K562 (cell line): ENCODE measurements around the gene LRRC27. TPM values are rescaled to one million over a fixed set of nuclear protein-coding genes. Genes with fewer than 3 reads are reported as not detected.
"Not testable (repeated sequence)": the region's sequence is repeated elsewhere in the genome, so short reads cannot be mapped to it uniquely, and the experiment has no call there.

Source experiments
- ATAC-seq: fragments of 200-7000 bp; cut with Tn5 transposase; 3 replicates; pipeline ENCODE4 v1.9.1; 2020; ENCODE audit warnings: moderate library complexity
- BruUV-seq: library from RNA; stranded (reverse); fragments of 400-500 nt; replicated peaks from 2 replicates; lab custom pipeline; 2021; lab: Mats Ljungman, UMichigan
- CTCF ChIA-PET: fragments of 300-600 bp; formaldehyde crosslinking; extraction: SDS; loops from one replicate; lab custom pipeline; 2021; ENCODE audit warnings: low intra/inter-chr PET ratio; lab: Yijun Ruan, JAX
- POLR2A ChIA-PET: fragments of 300-600, 350-650 bp; sonication (Branson Sonifier 250); formaldehyde crosslinking; extraction: SDS; loops from one replicate; lab custom pipeline; 2021; ENCODE audit warnings: antibody characterized with exemption, inconsistent platforms; lab: Yijun Ruan, JAX
- DNase-seq, 4 experiments: peaks; one replicate each; pipeline versions ENCODE4 v3.0.0 to v3.0.0-alpha.2; 2011 to 2018; ENCODE audit warnings: low spot score in 3 of 4, mixed read lengths in 3 of 4; ENCODE audit errors: extremely low read depth in 1 of 4
- FAIRE-seq: peaks from 2 replicates; lab custom pipeline; 2011; peaks lifted over from hg19 to GRCh38; lab: Jason Lieb, UNC
- H2AFZ ChIP-seq: 2 replicates; pipeline ENCODE4 v1.6.0; 2011; ENCODE audit warnings: low read depth, low read length, control low read depth, inconsistent platforms
- H3K27ac ChIP-seq: fragments of 200-600 bp; 3 replicates; pipeline ENCODE4 v1.8.0; 2011; ENCODE audit warnings: low read depth, mild to moderate bottlenecking, control low read depth, inconsistent platforms, low read length, moderate library complexity, mixed read lengths; ENCODE audit errors: extremely low read depth
- H3K27me3 ChIP-seq, 2 experiments: fragments of 300-600 bp in 1 of 2; 2 replicates in 1 of 2; 3 replicates in 1 of 2; pipeline versions ENCODE4 v1.6.0 to v1.8.0; 2011; ENCODE audit warnings: inconsistent platforms in 2 of 2, low read length in 2 of 2, mild to moderate bottlenecking in 1 of 2, mixed read lengths in 1 of 2, moderate library complexity in 1 of 2; ENCODE audit not compliant: control insufficient read depth in 2 of 2, insufficient read depth in 2 of 2
- H3K36me3 ChIP-seq: fragments of 300-600 bp; 3 replicates; pipeline ENCODE4 v1.8.0; 2011; ENCODE audit warnings: mild to moderate bottlenecking, low read length, inconsistent platforms; ENCODE audit not compliant: control insufficient read depth, insufficient read depth
- H3K4me1 ChIP-seq, 2 experiments: fragments of 200-600 bp in 1 of 2; replicated peaks in 1 of 2; 2 replicates in 1 of 2; 3 replicates in 1 of 2; pipeline versions ENCODE4 v1.5.1 to v1.8.0; 2011; ENCODE audit warnings: inconsistent platforms in 2 of 2, low read length in 2 of 2, mild to moderate bottlenecking in 1 of 2, mixed read lengths in 1 of 2, moderate library complexity in 1 of 2; ENCODE audit not compliant: control insufficient read depth in 2 of 2, insufficient read depth in 2 of 2
- H3K4me2 ChIP-seq: 2 replicates; pipeline ENCODE4 v1.6.1; 2011; ENCODE audit warnings: low read length, control low read depth, inconsistent platforms, mixed read lengths; ENCODE audit not compliant: insufficient read depth
- H3K4me3 ChIP-seq: fragments of 200-600 bp; sonication (generic), shearing (Covaris generic); 2 replicates; pipeline ENCODE4 v1.5.1; 2016; ENCODE audit warnings: control low read depth, inconsistent platforms
- H3K79me2 ChIP-seq: fragments of 200-600 bp; 3 replicates; pipeline ENCODE4 v1.8.0; 2011; ENCODE audit warnings: low read length, inconsistent platforms; ENCODE audit not compliant: control insufficient read depth, insufficient read depth
- H3K9ac ChIP-seq, 2 experiments: 2 replicates each; pipeline versions ENCODE4 v1.6.0 to v1.6.1; 2011; ENCODE audit warnings: low read depth in 2 of 2, low read length in 2 of 2, control low read depth in 1 of 2, inconsistent platforms in 1 of 2, mild to moderate bottlenecking in 1 of 2, mixed read lengths in 1 of 2; ENCODE audit not compliant: insufficient read depth in 1 of 2
- H3K9me1 ChIP-seq: one replicate; pipeline ENCODE4 v1.6.0; 2011; ENCODE audit warnings: inconsistent platforms, mild to moderate bottlenecking, low read length, moderate library complexity; ENCODE audit not compliant: control insufficient read depth, insufficient read depth
- H3K9me3 ChIP-seq: replicated peaks from 2 replicates; pipeline ENCODE4 v1.5.1; 2011; ENCODE audit warnings: low read depth, low read length, inconsistent platforms; ENCODE audit not compliant: control insufficient read depth, insufficient read depth
- H4K20me1 ChIP-seq: replicated peaks from 2 replicates; pipeline ENCODE4 v1.6.1; 2011; ENCODE audit warnings: low read length, inconsistent platforms, mixed read lengths; ENCODE audit not compliant: control insufficient read depth, insufficient read depth
- ARID2 ChIP-seq: fragments of 450-650 bp; IDR thresholded peaks from 2 replicates; pipeline ENCODE4 v1.6.1; 2017; ENCODE audit warnings: antibody characterized with exemption, mild to moderate bottlenecking
- BRF1 ChIP-seq: IDR thresholded peaks from 3 replicates; pipeline ENCODE4 v1.6.1; 2011; ENCODE audit warnings: borderline replicate concordance, mild to moderate bottlenecking; ENCODE audit not compliant: insufficient read length; ENCODE audit errors: extremely low read depth
- GATA2 ChIP-seq: sonication (generic); formaldehyde crosslinking; IDR thresholded peaks from 2 replicates; pipeline ENCODE4 v1.4.0; 2020; ENCODE audit warnings: mild to moderate bottlenecking, missing genetic modification reagents
- HDGF ChIP-seq: fragments of 450-650 bp; IDR thresholded peaks from 2 replicates; pipeline ENCODE4 v1.6.1; 2016
- HMGN3 ChIP-seq: IDR thresholded peaks from 2 replicates; pipeline ENCODE4 v1.6.1; 2011; ENCODE audit warnings: borderline replicate concordance, low read depth, mild to moderate bottlenecking, mixed read lengths, low read length; ENCODE audit not compliant: insufficient read length; ENCODE audit errors: extremely low read depth
- POLR2G ChIP-seq: fragments of 200-400 bp; formaldehyde crosslinking; IDR thresholded peaks from 2 replicates; pipeline ENCODE4 v1.6.1; 2017; ENCODE audit warnings: low read depth, mild to moderate bottlenecking, antibody characterized with exemption, low read length, moderate library complexity
- RFX1 ChIP-seq: fragments of 450-650 bp; IDR thresholded peaks from 2 replicates; pipeline ENCODE4 v1.6.1; 2016; ENCODE audit warnings: mild to moderate bottlenecking, moderate library complexity
- TAF9B ChIP-seq: fragments of 450-650 bp; IDR thresholded peaks from 2 replicates; pipeline ENCODE4 v1.6.1; 2018; ENCODE audit warnings: mild to moderate bottlenecking; ENCODE audit not compliant: partially characterized antibody
- TOE1 ChIP-seq, 2 experiments: fragments of 450-650 bp in 1 of 2; sonication (generic) in 1 of 2; formaldehyde crosslinking in 1 of 2; IDR thresholded peaks; 2 replicates each; pipeline versions ENCODE4 v1.7.1 to v1.8.0; 2016 to 2022; ENCODE audit warnings: borderline replicate concordance in 2 of 2, mild to moderate bottlenecking in 2 of 2, antibody characterized with exemption in 1 of 2, inconsistent platforms in 1 of 2, low read depth in 1 of 2, missing genetic modification reagents in 1 of 2, moderate library complexity in 1 of 2
- ZFPM2 ChIP-seq: fragments of 250-450 bp; sonication (Bioruptor Pico); IDR thresholded peaks from 2 replicates; pipeline ENCODE4 v1.5.1; 2022; ENCODE audit warnings: mild to moderate bottlenecking
- ZNF12 ChIP-seq: sonication (generic); formaldehyde crosslinking; IDR thresholded peaks from 2 replicates; pipeline ENCODE4 v1.4.0; 2020; ENCODE audit warnings: mild to moderate bottlenecking, missing genetic modification reagents
- ZNF121 ChIP-seq: sonication (generic); formaldehyde crosslinking; conservative IDR thresholded peaks from 2 replicates; pipeline ENCODE4 v1.8.0; 2022; ENCODE audit warnings: missing genetic modification reagents
- ZNF57 ChIP-seq: fragments of 450-650 bp; formaldehyde crosslinking; IDR thresholded peaks from 2 replicates; pipeline ENCODE4 v1.4.0; 2020; ENCODE audit warnings: mild to moderate bottlenecking, moderate library complexity
- ZNF707 ChIP-seq: fragments of 250-450 bp; sonication (Bioruptor Pico); conservative IDR thresholded peaks from 2 replicates; pipeline ENCODE4 v1.8.0; 2022; ENCODE audit warnings: inconsistent platforms, mild to moderate bottlenecking, moderate library complexity
- WGBS: fragments of 100-300 bp; shearing (Covaris generic); methylation state at CpG from one replicate; pipeline ENCODE4 v1.1.6; 2016; ENCODE audit warnings: low coverage, mixed read lengths; ENCODE audit not compliant: insufficient coverage; ENCODE audit errors: missing lambda C conversion rate; 5-methylcytosine and 5-hydroxymethylcytosine counted together
- in situ Hi-C: fragments of 300-500 bp; cut with MboI; formaldehyde crosslinking; loops from 4 replicates; pipeline ENCODE4 v1.15.0; 2018; ENCODE audit warnings: inconsistent platforms, mixed read lengths
- intact Hi-C: fragments of 100-400 bp; cut with micrococcal nuclease; formaldehyde crosslinking; loops from 2 replicates; pipeline ENCODE4 v1.14.2; 2022
- polyA plus RNA-seq, 8 experiments: library from polyadenylated mRNA; depleted of rRNA in 4 of 8; stranded (reverse) in 5 of 8; unstranded in 3 of 8; fragments of >200 nt; fragmentation: Nextera tagmentation in 2 of 8; fragmentation: Illumina TruSeq in 1 of 8; extraction: Ambion mirVana in 2 of 8; extraction: Trizol in 1 of 8; gene quantifications; 2 replicates each; pipeline versions ENCODE4 v1.2.1 to v1.2.3, GENCODE V29; 2011 to 2014; ENCODE audit warnings: inconsistent platforms in 1 of 8, missing spikeins in 1 of 8
- total RNA-seq, 7 experiments: library from RNA; depleted of rRNA in 6 of 7; stranded (reverse); fragments of >200 nt in 6 of 7; fragmentation: Illumina TruSeq in 2 of 7; extraction: Trizol in 2 of 7; gene quantifications; 2 replicates each; pipeline versions ENCODE4 v1.2.1 to v1.2.3, GENCODE V29; 2011 to 2021; ENCODE audit warnings: low replicate concordance in 1 of 7
- TF ChIP-seq, protein P1 (sequence below): fragments of 250-450 bp; sonication (Bioruptor Pico); IDR thresholded peaks from 2 replicates; pipeline ENCODE4 v1.4.0; 2020

The LRRC27 gene
- total and polyA plus RNA-seq, 9 of the 15 experiments (the other 6 are each of a cell fraction or from before 2014, with no cell fraction given) = 0.10 to 2.7 (median 1.4) TPM

DNA sequence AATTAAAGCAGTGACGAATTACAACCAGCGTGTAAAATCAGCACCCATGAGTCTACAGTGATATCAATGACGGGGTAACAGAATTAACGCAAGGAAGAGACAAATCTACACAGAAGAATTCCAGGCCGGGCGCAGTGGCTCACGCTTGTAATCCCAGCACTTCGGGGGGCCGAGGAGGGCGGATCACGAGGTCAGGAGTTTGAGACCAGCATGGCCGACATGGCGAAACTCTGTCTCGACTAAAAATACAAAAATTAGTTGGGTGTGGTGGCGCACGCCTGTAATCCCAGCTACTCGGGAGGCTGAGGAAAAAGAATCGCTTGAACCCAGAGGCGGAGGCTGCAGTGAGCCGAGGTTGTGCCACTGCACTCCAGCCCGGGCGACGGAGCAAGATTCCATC lies 36.5 kb upstream of the LRRC27 start:
- H3K27me3 ChIP-seq = peaks cover 8 to 67% of the 10 kb centered on the region in 2 experiments; a peak in 4 of 5 replicates
- H3K9me1 ChIP-seq, H4K20me1 ChIP-seq, H3K9me3 ChIP-seq, H3K4me3 ChIP-seq, H2AFZ ChIP-seq, BruUV-seq, in situ Hi-C loops, H3K4me2 ChIP-seq, POLR2A ChIA-PET, H3K36me3 ChIP-seq, FAIRE-seq, CTCF ChIA-PET, H3K79me2 ChIP-seq, intact Hi-C loops, H3K9ac ChIP-seq, H3K27ac ChIP-seq, ATAC-seq, DNase-seq: not testable (repeated sequence)
- peaks cover 0 to 12% of the 10 kb centered on the region in 2 experiments; a peak in 2 of 5 replicates for H3K4me1 ChIP-seq
- WGBS = 16% methylated on average over 14 of the region's 23 CpGs

DNA sequence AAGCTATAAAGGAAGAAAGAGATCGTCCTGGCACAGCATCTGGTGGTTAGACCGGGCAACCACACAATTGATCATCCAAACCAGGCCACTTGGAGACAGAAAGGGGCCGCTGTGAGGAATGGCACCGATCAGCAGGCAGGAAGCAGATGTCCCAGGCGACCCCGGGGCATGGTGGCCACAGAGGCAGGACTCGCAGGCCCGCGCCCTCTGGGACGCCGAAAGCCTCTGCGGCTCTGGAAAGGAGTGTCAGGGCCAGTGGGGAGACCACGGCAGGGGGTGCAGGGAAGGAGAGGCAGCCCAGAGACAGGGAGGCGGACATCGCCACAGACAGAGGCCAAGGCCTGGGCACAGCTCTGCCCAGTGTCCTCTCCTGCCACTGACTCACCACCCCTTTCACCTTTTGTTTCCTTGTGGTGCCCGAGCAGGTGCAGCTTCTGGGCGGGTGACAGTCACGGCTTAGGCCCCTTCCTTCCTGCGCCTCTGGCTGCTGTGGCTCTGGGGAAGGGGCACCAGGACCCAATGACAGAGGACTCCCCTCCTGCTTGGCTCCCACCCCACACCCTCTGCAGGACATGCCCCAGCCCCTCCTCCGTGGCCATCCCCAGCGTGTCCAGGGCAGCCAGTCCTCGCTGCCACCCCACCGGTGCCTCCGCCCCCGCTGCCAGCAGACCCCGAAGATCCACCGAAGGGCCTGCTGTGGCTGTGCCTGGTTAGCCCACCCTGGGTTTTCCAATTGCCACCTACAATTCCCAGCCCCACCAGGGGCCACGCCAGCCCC lies 35.1 kb upstream of the LRRC27 start:
- in situ Hi-C loops = no loop called here
- DNase-seq (no peak), FAIRE-seq (no peak), ATAC-seq (no peak)
- ChIA-PET CTCF (no interaction called here), POLR2A (no interaction called here)
- H2AFZ ChIP-seq = no peak overlapping the region
- H3K4me1 ChIP-seq = peaks cover 0 to 19% of the 10 kb centered on the region in 2 experiments; a peak in 2 of 5 replicates
- intact Hi-C loops = no loop called here
- H3K9ac ChIP-seq = no peak overlapping the region
- no peaks in the 10 kb centered on the region for H3K9me3 ChIP-seq
- no peaks in the 10 kb centered on the region for H3K79me2 ChIP-seq
- no peak overlapping the region for H3K4me3 ChIP-seq
- no TSS peak for BruUV-seq
- no peak for TF ChIP-seq GATA2 (CRISPR knock-in tag)
- no peak for TF ChIP-seq ZNF707 (CRISPR knock-in tag)
- no peak for TF ChIP-seq ARID2
- TF ChIP-seq HMGN3 = no peak
- no peak for TF ChIP-seq ZFPM2 (CRISPR knock-in tag)
- no peak for TF ChIP-seq ZNF121
- TF ChIP-seq, protein P1, sequence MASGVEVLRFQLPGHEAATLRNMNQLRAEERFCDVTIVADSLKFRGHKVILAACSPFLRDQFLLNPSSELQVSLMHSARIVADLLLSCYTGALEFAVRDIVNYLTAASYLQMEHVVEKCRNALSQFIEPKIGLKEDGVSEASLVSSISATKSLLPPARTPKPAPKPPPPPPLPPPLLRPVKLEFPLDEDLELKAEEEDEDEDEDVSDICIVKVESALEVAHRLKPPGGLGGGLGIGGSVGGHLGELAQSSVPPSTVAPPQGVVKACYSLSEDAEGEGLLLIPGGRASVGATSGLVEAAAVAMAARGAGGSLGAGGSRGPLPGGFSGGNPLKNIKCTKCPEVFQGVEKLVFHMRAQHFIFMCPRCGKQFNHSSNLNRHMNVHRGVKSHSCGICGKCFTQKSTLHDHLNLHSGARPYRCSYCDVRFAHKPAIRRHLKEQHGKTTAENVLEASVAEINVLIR = no peak
- TF ChIP-seq BRF1 = no peak
- no peak for TF ChIP-seq TAF9B
- no peak for TF ChIP-seq HDGF
- no peak for TF ChIP-seq TOE1 (IDR thresholded peaks at IDR 0.05; ENCODE audit: borderline replicate concordance)
- no peak for TF ChIP-seq TOE1 (CRISPR knock-in tag; IDR thresholded peaks at IDR 0.05; ENCODE audit: borderline replicate concordance, low read depth)
- no peak for TF ChIP-seq ZNF12 (CRISPR knock-in tag)
- TF ChIP-seq ZNF57 (CRISPR knock-in tag) = no peak
- TF ChIP-seq POLR2G = no peak
- TF ChIP-seq RFX1 = no peak
- 6% methylated on average over 17 of the region's 28 CpGs for WGBS
- no peaks in the 10 kb centered on the region for H3K36me3 ChIP-seq
- H3K4me2 ChIP-seq = no peak overlapping the region
- peaks cover 2% of the 10 kb centered on the region for H3K9me1 ChIP-seq
- H4K20me1 ChIP-seq = peaks cover 5% of the 10 kb centered on the region
- H3K27me3 ChIP-seq = peaks cover 12 to 77% of the 10 kb centered on the region in 2 experiments; a peak in 4 of 5 replicates
- H3K27ac ChIP-seq = no peak overlapping the region
